IMR-90 (cell line): ENCODE results near the gene PLA2G4E. TPM values are rescaled to one million over a fixed set of nuclear protein-coding genes. Genes with fewer than 3 reads are reported as not detected.

Experiments
- ATAC-seq: fragments of 200-7000 bp; cut with Tn5 transposase; 2 replicates; pipeline ENCODE4 v1.9.1; 2020; ENCODE audit warnings: low read depth, mild to moderate bottlenecking, moderate library complexity
- BruUV-seq: library from RNA; stranded (reverse); fragments of 400-500 nt; replicated peaks from 2 replicates; lab custom pipeline; 2021; lab: Mats Ljungman, UMichigan
- CTCF ChIA-PET: fragments of 300-600 bp; formaldehyde crosslinking; extraction: SDS; loops from one replicate; lab custom pipeline; 2021; ENCODE audit warnings: antibody characterized with exemption; lab: Yijun Ruan, JAX
- POLR2A ChIA-PET: fragments of 300-600 bp; sonication (Branson Sonifier 250); formaldehyde crosslinking; loops from one replicate; lab custom pipeline; 2022; ENCODE audit warnings: antibody characterized with exemption; ENCODE audit not compliant: unreplicated experiment; lab: Charles Lee
- DNase-seq: peaks from one replicate; pipeline ENCODE4 v3.0.0; 2013
- H2AFZ ChIP-seq: replicated peaks from 2 replicates; pipeline ENCODE3; 2013; ENCODE audit warnings: low read length, mild to moderate bottlenecking; ENCODE audit not compliant: poor library complexity
- H2AK5ac ChIP-seq: 2 replicates; pipeline ENCODE4 v1.6.1; 2013; ENCODE audit warnings: low read depth, low read length, inconsistent platforms
- H2AK9ac ChIP-seq: replicated peaks from 2 replicates; pipeline ENCODE3; 2013; ENCODE audit warnings: mild to moderate bottlenecking, low read depth, low read length, moderate library complexity; ENCODE audit not compliant: poor library complexity
- H2BK120ac ChIP-seq: 2 replicates; pipeline ENCODE4 v1.6.1; 2013; ENCODE audit warnings: low read depth, low read length, inconsistent platforms
- H2BK15ac ChIP-seq: 3 replicates; pipeline ENCODE4 v1.6.1; 2013; ENCODE audit warnings: low read depth, low read length, inconsistent platforms
- H2BK20ac ChIP-seq: 2 replicates; pipeline ENCODE4 v1.6.1; 2013; ENCODE audit warnings: low read depth, mild to moderate bottlenecking, inconsistent platforms, low read length, moderate library complexity
- H2BK5ac ChIP-seq: 2 replicates; pipeline ENCODE4 v1.6.1; 2013; ENCODE audit warnings: mild to moderate bottlenecking, low read depth, low read length, inconsistent platforms; ENCODE audit not compliant: poor library complexity, severe bottlenecking
- H3K14ac ChIP-seq: replicated peaks from 2 replicates; pipeline ENCODE4 v1.6.1; 2013; ENCODE audit warnings: low read depth, low read length, inconsistent platforms
- H3K18ac ChIP-seq: 2 replicates; pipeline ENCODE4 v1.6.1; 2013; ENCODE audit warnings: low read depth, low read length, control low read depth
- H3K23ac ChIP-seq: 2 replicates; pipeline ENCODE4 v1.6.1; 2013; ENCODE audit warnings: low read depth, low read length, inconsistent platforms
- H3K27ac ChIP-seq: 2 replicates; pipeline ENCODE4 v1.5.1; 2013; ENCODE audit warnings: mild to moderate bottlenecking, control low read depth, low read length; ENCODE audit not compliant: insufficient read depth
- H3K27me3 ChIP-seq: 2 replicates; pipeline ENCODE4 v1.6.1; 2013; ENCODE audit warnings: low read length; ENCODE audit not compliant: control insufficient read depth, insufficient read depth
- H3K36me3 ChIP-seq: 2 replicates; pipeline ENCODE4 v1.6.1; 2013; ENCODE audit warnings: low read length, mixed read lengths; ENCODE audit not compliant: control insufficient read depth, insufficient read depth
- H3K4ac ChIP-seq: 2 replicates; pipeline ENCODE4 v1.6.1; 2013; ENCODE audit warnings: low read depth, low read length, inconsistent platforms
- H3K4me1 ChIP-seq: 2 replicates; pipeline ENCODE4 v1.6.1; 2013; ENCODE audit warnings: low read length, mixed read lengths; ENCODE audit not compliant: control insufficient read depth, insufficient read depth
- H3K4me2 ChIP-seq: 2 replicates; pipeline ENCODE4 v1.6.1; 2013; ENCODE audit warnings: low read depth, mild to moderate bottlenecking, control low read depth, low read length, moderate library complexity
- H3K4me3 ChIP-seq: 2 replicates; pipeline ENCODE4 v1.5.1; 2013; ENCODE audit warnings: low read depth, mild to moderate bottlenecking, control low read depth, low read length, moderate library complexity; ENCODE audit not compliant: insufficient read depth
- H3K56ac ChIP-seq: 2 replicates; pipeline ENCODE4 v1.6.1; 2013; ENCODE audit warnings: low read length, inconsistent platforms; ENCODE audit not compliant: insufficient read depth; ENCODE audit errors: extremely low read depth
- H3K79me1 ChIP-seq, 2 experiments: 2 replicates each; pipeline ENCODE4 v1.6.1; 2013; ENCODE audit warnings: low read length in 2 of 2, inconsistent platforms in 1 of 2, low read depth in 1 of 2
- H3K9ac ChIP-seq: 2 replicates; pipeline ENCODE4 v1.6.1; 2013; ENCODE audit warnings: low read depth, low read length, control low read depth
- H3K9me1 ChIP-seq: 2 replicates; pipeline ENCODE4 v1.6.1; 2013; ENCODE audit warnings: low read length, inconsistent platforms; ENCODE audit not compliant: insufficient read depth
- H3K9me3 ChIP-seq: 2 replicates; pipeline ENCODE4 v1.6.1; 2013; ENCODE audit warnings: low read length; ENCODE audit not compliant: control insufficient read depth, insufficient read depth
- H4K20me1 ChIP-seq: 2 replicates; pipeline ENCODE4 v1.6.1; 2013; ENCODE audit warnings: low read length, inconsistent platforms; ENCODE audit not compliant: insufficient read depth
- H4K5ac ChIP-seq: 2 replicates; pipeline ENCODE4 v1.6.1; 2013; ENCODE audit warnings: mild to moderate bottlenecking, low read depth, low read length, control low read depth
- H4K8ac ChIP-seq, 2 experiments: 2 replicates each; pipeline ENCODE4 v1.6.1; 2013; ENCODE audit warnings: low read depth in 2 of 2, low read length in 2 of 2, control low read depth in 1 of 2, inconsistent platforms in 1 of 2
- H4K91ac ChIP-seq: 2 replicates; pipeline ENCODE4 v1.6.1; 2013; ENCODE audit warnings: low read depth, low read length, inconsistent platforms; ENCODE audit not compliant: insufficient read depth
- BHLHE40 ChIP-seq: fragments of 150-350 bp; IDR thresholded peaks from 2 replicates; pipeline ENCODE4 v1.6.1; 2016; ENCODE audit warnings: mild to moderate bottlenecking, low read depth, low read length
- CEBPB ChIP-seq: IDR thresholded peaks from 2 replicates; pipeline ENCODE4 v1.6.1; 2012; ENCODE audit warnings: low read depth, low read length, improper control_type of control experiment
- CHD1 ChIP-seq: IDR thresholded peaks from 2 replicates; pipeline ENCODE4 v1.6.1; 2012; ENCODE audit warnings: low read depth, low read length, improper control_type of control experiment
- FOS ChIP-seq: fragments of 150-350 bp; IDR thresholded peaks from 2 replicates; pipeline ENCODE4 v1.6.1; 2016; ENCODE audit warnings: low read depth, low read length
- MAFK ChIP-seq: IDR thresholded peaks from 2 replicates; pipeline ENCODE4 v1.6.1; 2012; ENCODE audit warnings: low read depth, low read length, improper control_type of control experiment
- MAZ ChIP-seq: IDR thresholded peaks from 2 replicates; pipeline ENCODE4 v1.6.1; 2012; ENCODE audit warnings: low read depth, mild to moderate bottlenecking, low read length, improper control_type of control experiment, moderate library complexity, borderline replicate concordance
- MXI1 ChIP-seq: IDR thresholded peaks from 2 replicates; pipeline ENCODE4 v1.6.1; 2012; ENCODE audit warnings: low read depth, mild to moderate bottlenecking, low read length, moderate library complexity, borderline replicate concordance
- NFE2L2 ChIP-seq: fragments of 150-350 bp; IDR thresholded peaks from 2 replicates; pipeline ENCODE4 v1.6.1; 2016; ENCODE audit warnings: low read depth, mild to moderate bottlenecking, low read length
- POLR2A ChIP-seq: IDR thresholded peaks from 2 replicates; pipeline ENCODE4 v1.6.1; 2012; ENCODE audit warnings: mild to moderate bottlenecking, low read depth, low read length
- RAD21 ChIP-seq: IDR thresholded peaks from 2 replicates; pipeline ENCODE4 v1.6.1; 2012; ENCODE audit warnings: low read length, improper control_type of control experiment
- RCOR1 ChIP-seq: IDR thresholded peaks from 2 replicates; pipeline ENCODE4 v1.6.1; 2012; ENCODE audit warnings: mild to moderate bottlenecking, low read length, improper control_type of control experiment; ENCODE audit not compliant: insufficient replicate concordance
- RFX5 ChIP-seq: IDR thresholded peaks from 2 replicates; pipeline ENCODE4 v1.8.0; 2012; ENCODE audit warnings: low read depth, mild to moderate bottlenecking, low read length, moderate library complexity
- WGBS, 2 experiments: methylation state at CpG; one replicate each; pipeline versions ENCODE4 v1.1.5 to v1.1.7; 2013; ENCODE audit warnings: missing lambda C conversion rate in 2 of 2; ENCODE audit not compliant: insufficient read length in 1 of 2; ENCODE audit errors: extremely low coverage in 2 of 2; 5-methylcytosine and 5-hydroxymethylcytosine counted together
- dilution Hi-C: fragments of 300-500 bp; cut with HindIII; formaldehyde crosslinking; loops from one replicate; pipeline ENCODE4 v1.14.3; 2018; ENCODE audit warnings: low sequenced_read_pairs; ENCODE audit not compliant: unreplicated experiment
- in situ Hi-C: fragments of 300-500 bp; cut with MboI; formaldehyde crosslinking; loops from 3 replicates; pipeline ENCODE4 v1.14.3; 2019; ENCODE audit warnings: low sequenced_read_pairs, inconsistent platforms, mixed read lengths
- intact Hi-C: fragments of 100-400 bp; cut with micrococcal nuclease; formaldehyde crosslinking; loops from 2 replicates; pipeline ENCODE4 v1.10.0; 2022
- polyA plus RNA-seq, 3 experiments: library from polyadenylated mRNA; depleted of rRNA; stranded (reverse); fragments of >200 nt; gene quantifications; 2 replicates each; pipeline ENCODE4 v1.2.3, GENCODE V29; 2012; ENCODE audit warnings: low replicate concordance in 1 of 3
- total RNA-seq: library from RNA; depleted of rRNA; stranded (reverse); fragments of >200 nt; gene quantifications from 2 replicates; pipeline ENCODE4 v1.2.3, GENCODE V29; 2012
- TF ChIP-seq, protein P1 (sequence below): fragments of 150-350 bp; IDR thresholded peaks from 2 replicates; pipeline ENCODE4 v1.6.1; 2017; ENCODE audit warnings: mild to moderate bottlenecking, antibody characterized with exemption, low read length, low read depth
- TF ChIP-seq, protein P2 (sequence below): conservative IDR thresholded peaks from 2 replicates; pipeline ENCODE4 v1.5.1; 2012; ENCODE audit warnings: mild to moderate bottlenecking, low read depth, low read length, improper control_type of control experiment

PLA2G4E gene
- total and polyA plus RNA-seq, 2 of the 4 experiments (the other 2 are of a cell fraction), result not detected

DNA sequence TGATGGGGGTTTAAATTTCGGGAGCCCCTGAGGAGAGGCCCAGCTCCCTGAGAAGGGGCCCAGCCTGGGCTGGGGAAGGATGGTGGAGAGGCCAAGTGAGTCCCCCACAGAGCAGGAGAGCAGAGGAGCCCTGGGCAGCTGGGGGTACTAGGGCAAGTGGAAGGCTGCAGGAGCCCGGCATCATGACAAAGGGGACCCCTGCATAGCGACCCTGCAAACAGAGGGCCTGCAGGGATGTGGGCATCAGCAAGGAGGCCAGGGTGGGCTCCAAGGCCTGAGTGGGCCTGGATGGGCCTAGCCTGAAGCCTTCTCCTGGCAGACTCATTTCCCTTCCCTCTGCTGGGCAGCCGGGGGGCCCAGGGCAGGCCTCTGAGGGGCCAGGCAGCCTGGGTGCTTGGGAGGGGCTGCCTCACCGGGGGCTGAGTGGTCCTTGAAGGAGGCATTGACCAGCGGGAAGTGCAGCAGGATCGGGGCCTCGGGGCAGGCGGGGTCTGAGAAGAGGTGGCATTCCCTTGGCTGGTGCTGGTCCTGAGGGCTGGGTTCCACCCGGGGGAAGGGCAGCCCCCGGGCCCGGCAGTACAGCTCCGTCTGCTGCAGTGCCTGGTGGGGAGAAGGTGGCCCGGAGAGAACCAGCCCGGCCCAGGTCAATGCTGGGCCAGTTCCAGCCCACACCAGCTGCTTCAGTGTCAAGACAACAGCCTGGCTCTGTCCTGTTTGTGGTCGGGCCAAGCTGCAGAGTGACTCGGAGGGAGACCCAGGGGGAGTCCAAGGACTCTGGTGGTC is 48.8 kb upstream of the PLA2G4E start:
- Histone ChIP-seq H3K56ac (no peak overlapping the region), H3K79me1 (no peaks in the 10 kb centered on the region), H3K4ac (no peak overlapping the region), H4K8ac (no peak overlapping the region), H3K18ac (no peak overlapping the region), H3K23ac (no peak overlapping the region), H3K4me3 (no peak overlapping the region), H4K20me1 (no peaks in the 10 kb centered on the region), H4K5ac (no peak overlapping the region), H2AFZ (no peak overlapping the region), H3K27ac (no peak overlapping the region), H3K9me1 (no peaks in the 10 kb centered on the region), H3K14ac (no peak overlapping the region), H2AK5ac (no peak overlapping the region), H3K27me3 (peaks cover 56% of the 10 kb centered on the region), H2BK15ac (no peak overlapping the region), H3K9ac (no peak overlapping the region), H2BK5ac (no peak overlapping the region), H3K9me3 (peaks cover 1% of the 10 kb centered on the region; the same call in 1 of the 2 replicates), H2AK9ac (no peak overlapping the region), H4K91ac (no peak overlapping the region), H3K36me3 (no peaks in the 10 kb centered on the region), H3K4me1 (0 out of 2 replicates have a peak, but pooled peaks cover 2% of the 10 kb centered on the region), H2BK120ac (no peak overlapping the region), H3K4me2 (no peak overlapping the region), H2BK20ac (no peak overlapping the region)
- ChIA-PET CTCF (interaction anchor here (1.7 kb wide), 1 partner anchor 14 kb away, joined by 7 read pairs; no protein-coding TSS in a partner anchor), POLR2A (no interaction called here)
- intact Hi-C loops (no loop called here), dilution Hi-C loops (no loop called here), in situ Hi-C loops (no loop called here)
- BruUV-seq, result no TSS peak
- no peak for ATAC-seq
- DNase-seq, result no peak
- WGBS, 2 experiments, result 64% methylated on average over 3 of the region's 17 CpGs; no CpG with 5 or more reads in 1 of the 2 experiments
- no peak for TF ChIP-seq POLR2A
- TF ChIP-seq MXI1, result no peak
- TF ChIP-seq, protein P1, sequence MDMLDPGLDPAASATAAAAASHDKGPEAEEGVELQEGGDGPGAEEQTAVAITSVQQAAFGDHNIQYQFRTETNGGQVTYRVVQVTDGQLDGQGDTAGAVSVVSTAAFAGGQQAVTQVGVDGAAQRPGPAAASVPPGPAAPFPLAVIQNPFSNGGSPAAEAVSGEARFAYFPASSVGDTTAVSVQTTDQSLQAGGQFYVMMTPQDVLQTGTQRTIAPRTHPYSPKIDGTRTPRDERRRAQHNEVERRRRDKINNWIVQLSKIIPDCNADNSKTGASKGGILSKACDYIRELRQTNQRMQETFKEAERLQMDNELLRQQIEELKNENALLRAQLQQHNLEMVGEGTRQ, result no peak
- TF ChIP-seq CHD1, result no peak
- no peak for TF ChIP-seq FOS
- TF ChIP-seq MAFK, result no peak
- no peak for TF ChIP-seq RAD21
- TF ChIP-seq CEBPB, result no peak
- TF ChIP-seq NFE2L2, result no peak
- TF ChIP-seq BHLHE40, result no peak
- TF ChIP-seq, protein P2, sequence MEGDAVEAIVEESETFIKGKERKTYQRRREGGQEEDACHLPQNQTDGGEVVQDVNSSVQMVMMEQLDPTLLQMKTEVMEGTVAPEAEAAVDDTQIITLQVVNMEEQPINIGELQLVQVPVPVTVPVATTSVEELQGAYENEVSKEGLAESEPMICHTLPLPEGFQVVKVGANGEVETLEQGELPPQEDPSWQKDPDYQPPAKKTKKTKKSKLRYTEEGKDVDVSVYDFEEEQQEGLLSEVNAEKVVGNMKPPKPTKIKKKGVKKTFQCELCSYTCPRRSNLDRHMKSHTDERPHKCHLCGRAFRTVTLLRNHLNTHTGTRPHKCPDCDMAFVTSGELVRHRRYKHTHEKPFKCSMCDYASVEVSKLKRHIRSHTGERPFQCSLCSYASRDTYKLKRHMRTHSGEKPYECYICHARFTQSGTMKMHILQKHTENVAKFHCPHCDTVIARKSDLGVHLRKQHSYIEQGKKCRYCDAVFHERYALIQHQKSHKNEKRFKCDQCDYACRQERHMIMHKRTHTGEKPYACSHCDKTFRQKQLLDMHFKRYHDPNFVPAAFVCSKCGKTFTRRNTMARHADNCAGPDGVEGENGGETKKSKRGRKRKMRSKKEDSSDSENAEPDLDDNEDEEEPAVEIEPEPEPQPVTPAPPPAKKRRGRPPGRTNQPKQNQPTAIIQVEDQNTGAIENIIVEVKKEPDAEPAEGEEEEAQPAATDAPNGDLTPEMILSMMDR, result no peak
- no peak for TF ChIP-seq RCOR1
- no peak for TF ChIP-seq RFX5
- no peak for TF ChIP-seq MAZ
